K562 (cell line): ENCODE data around the gene HS3ST3A1.

Experiments used
- CREM ChIP-seq: IDR thresholded peaks from 2 replicates; pipeline ENCODE4 v1.6.1; 2014; ENCODE audit warnings: antibody characterized with exemption, low read depth
- HNRNPLL ChIP-seq: fragments of 200-400 bp; formaldehyde crosslinking; IDR thresholded peaks from 2 replicates; pipeline ENCODE4 v1.6.1; 2017; ENCODE audit warnings: low read length, low read depth, mild to moderate bottlenecking; ENCODE audit not compliant: poor library complexity, severe bottlenecking
- RNF219 ChIP-seq: fragments of 250-450 bp; sonication (Bioruptor Pico); IDR thresholded peaks from 2 replicates; pipeline ENCODE4 v1.5.0; 2022; ENCODE audit warnings: mild to moderate bottlenecking
- STAT5B ChIP-seq: fragments of 250-450 bp; sonication (Bioruptor Pico); IDR thresholded peaks from 2 replicates; pipeline ENCODE4 v1.8.0; 2021; ENCODE audit warnings: mild to moderate bottlenecking, inconsistent platforms
- USF1 ChIP-seq: sonication (generic); formaldehyde crosslinking; IDR thresholded peaks from 2 replicates; pipeline ENCODE4 v1.9.0; 2022; ENCODE audit warnings: mild to moderate bottlenecking, missing genetic modification reagents
- ZNF217 ChIP-seq: sonication (generic); formaldehyde crosslinking; IDR thresholded peaks from 2 replicates; pipeline ENCODE4 v1.8.0; 2022; ENCODE audit warnings: mild to moderate bottlenecking, missing genetic modification reagents

- TF ChIP-seq ZNF217 (no peak), HNRNPLL (no peak), USF1 (CRISPR knock-in tag) (no peak), CREM (no peak), STAT5B (CRISPR knock-in tag) (no peak), RNF219 (CRISPR knock-in tag) (no peak)
These were observed 79.9 kb downstream of the HS3ST3A1 start for GRCh38 chr17:13521784-13522183.
